Thymus (tissue), 14 donors: ENCODE data around the gene OOSP1. TPM values are rescaled to one million over a fixed set of nuclear protein-coding genes. Genes with fewer than 3 reads are reported as not detected.
"Not testable (repeated sequence)": the region's sequence is repeated elsewhere in the genome, so short reads cannot be mapped to it uniquely, and the experiment has no call there.

Experiments used
- DNase-seq, 9 donors: peaks; one replicate each; pipeline ENCODE4 v3.0.0-alpha.2; 2013; ENCODE audit warnings: low spot score in 9 of 9, low read depth in 6 of 9, missing footprints in 1 of 9
- H3K27ac ChIP-seq, 2 donors: one replicate each; pipeline ENCODE4 v1.5.1; 2013; ENCODE audit warnings: control low read depth in 1 of 2, low read depth in 1 of 2, low read length in 1 of 2, mild to moderate bottlenecking in 1 of 2, moderate library complexity in 1 of 2
- H3K27me3 ChIP-seq, 2 donors: one replicate each; pipeline ENCODE4 v1.5.1; 2013; ENCODE audit warnings: low read length in 1 of 2; ENCODE audit not compliant: control insufficient read depth in 2 of 2, insufficient read depth in 1 of 2
- H3K36me3 ChIP-seq, 2 donors: one replicate each; pipeline ENCODE4 v1.5.1; 2013; ENCODE audit warnings: low read length in 1 of 2, mild to moderate bottlenecking in 1 of 2, moderate library complexity in 1 of 2; ENCODE audit not compliant: control insufficient read depth in 2 of 2, insufficient read depth in 2 of 2
- H3K4me1 ChIP-seq, 2 donors: one replicate each; pipeline ENCODE4 v1.5.1; 2013; ENCODE audit warnings: low read length in 2 of 2; ENCODE audit not compliant: control insufficient read depth in 2 of 2, insufficient read depth in 2 of 2
- H3K4me3 ChIP-seq, 2 donors: one replicate each; pipeline ENCODE4 v1.5.1; 2013; ENCODE audit warnings: low read length in 2 of 2, control low read depth in 1 of 2, mild to moderate bottlenecking in 1 of 2
- H3K9me3 ChIP-seq, 2 donors: one replicate each; pipeline ENCODE4 v1.5.1; 2013; ENCODE audit warnings: low read length in 1 of 2, mild to moderate bottlenecking in 1 of 2; ENCODE audit not compliant: control insufficient read depth in 2 of 2, insufficient read depth in 1 of 2
- WGBS: extraction: QIAGEN DNeasy Blood & Tissue Kit; methylation state at CpG from one replicate; pipeline ENCODE4 v1.1.7; 2013; 5-methylcytosine and 5-hydroxymethylcytosine counted together
- long read RNA-seq, 10 donors: transcript quantifications; one replicate each; lab custom pipeline, GENCODE V29; 2026
- polyA plus RNA-seq: library from polyadenylated mRNA; stranded (reverse); fragments of 200-250 nt; gene quantifications from one replicate; pipeline ENCODE4 v1.2.3, GENCODE V29; 2013
- total RNA-seq: library from RNA; stranded (reverse); fragments of 120-200 nt; gene quantifications from one replicate; pipeline ENCODE4 v1.2.4, GENCODE V29; 2013
- donor health status: healthy.

The OOSP1 gene
- total RNA-seq (not detected), polyA plus RNA-seq (not detected)
- long read RNA-seq, donor 1 = 0 reads
- long read RNA-seq, donor 2 = 0 reads
- long read RNA-seq, donor 3 = 0 reads
- long read RNA-seq, donor 4 = 0 reads
- long read RNA-seq, donor 5 = 0 reads
- long read RNA-seq, donor 6 = 0 reads
- long read RNA-seq, donor 7 = 0 reads
- long read RNA-seq, donor 8 = 0 reads
- long read RNA-seq, donor 9 = 0 reads
- long read RNA-seq, donor 10 = 0 reads

GRCh38 chr11:59938132-59938531, at the start of gene OOSP1:
Gene OOSP1, plus strand, starts transcription at chr11:59938432. Its CDS starts 23 bp downstream, at chr11:59938455.
- Histone ChIP-seq H3K9me3 (no peaks in the 10 kb centered on the region), H3K4me1 (no peaks in the 10 kb centered on the region), H3K36me3 (no peaks in the 10 kb centered on the region), H3K4me3 (no peak within 1 kb of the TSS), H3K27me3 (no peaks in the 10 kb centered on the region), H3K27ac (no peak within 1 kb of the TSS)
- WGBS = 55% methylated on average over 2 of the region's 2 CpGs
- no peak for DNase-seq

GRCh38 chr11:59891781-59892181, 46.5 kb upstream of the OOSP1 start:
- Histone ChIP-seq H3K27me3 (no peaks in the 10 kb centered on the region), H3K4me1 (no peaks in the 10 kb centered on the region), H3K9me3 (no peaks in the 10 kb centered on the region), H3K27ac (no peak overlapping the region), H3K36me3 (no peaks in the 10 kb centered on the region), H3K4me3 (no peak overlapping the region)
- no peak for DNase-seq
- WGBS = 81% methylated on average over 4 of the region's 4 CpGs

DNA sequence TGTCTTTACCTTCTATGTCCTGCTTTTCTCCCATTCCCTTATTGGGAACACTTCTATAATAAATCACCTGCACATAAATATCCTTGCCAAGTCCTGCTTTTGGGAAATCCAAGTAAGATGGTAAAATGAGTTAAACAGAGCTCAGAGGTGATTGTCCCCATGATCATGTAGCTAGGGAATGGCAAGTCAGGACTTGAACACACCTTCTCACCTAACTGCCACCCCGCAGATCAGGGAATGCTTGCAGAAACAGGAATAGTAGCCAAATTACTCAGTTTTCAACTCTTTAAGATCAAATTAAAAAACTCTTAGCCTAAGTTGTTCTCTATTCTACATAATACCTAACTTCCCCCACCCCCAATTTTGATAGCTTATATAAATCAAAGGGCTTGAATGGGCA, 43.6 kb upstream of the OOSP1 start:
- no peak for DNase-seq
- WGBS = 93% methylated on average over 1 of the region's 1 CpG
- Histone ChIP-seq H3K36me3 (no peaks in the 10 kb centered on the region), H3K27me3 (no peaks in the 10 kb centered on the region), H3K4me1 (no peaks in the 10 kb centered on the region), H3K27ac (no peak overlapping the region), H3K4me3 (no peak overlapping the region), H3K9me3 (no peaks in the 10 kb centered on the region)

DNA sequence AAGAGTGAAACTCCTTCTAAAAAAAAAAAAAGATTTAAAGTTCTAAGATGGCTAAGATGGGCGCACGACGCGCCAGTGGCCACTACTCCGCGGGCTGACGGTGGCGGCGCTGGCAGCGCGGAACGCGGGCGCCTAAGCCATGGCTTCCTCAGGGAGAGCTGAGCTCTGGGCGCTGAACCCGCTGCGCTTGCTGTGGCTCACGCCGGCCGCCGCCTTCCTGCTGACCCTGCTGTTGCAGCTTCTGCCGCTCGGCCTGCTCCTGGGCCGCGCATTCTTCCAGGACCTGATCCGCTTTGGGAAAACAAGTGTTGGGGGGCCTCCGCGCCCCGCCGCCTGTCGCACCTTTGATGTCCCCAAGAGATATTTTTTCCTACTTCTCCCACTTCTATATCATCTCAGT, 40.2 kb upstream of the OOSP1 start:
- 98% methylated on average over 31 of the region's 31 CpGs for WGBS
- no peak overlapping the region for H3K27ac ChIP-seq
- H3K4me1 ChIP-seq = no peaks in the 10 kb centered on the region
- H3K4me3 ChIP-seq = no peak overlapping the region
- DNase-seq = no peak
- H3K9me3 ChIP-seq = no peaks in the 10 kb centered on the region
- H3K36me3 ChIP-seq = no peaks in the 10 kb centered on the region
- H3K27me3 ChIP-seq = no peaks in the 10 kb centered on the region

GRCh38 chr11:59898650-59899049, 39.6 kb upstream of the OOSP1 start:
- H3K4me3 ChIP-seq = no peak overlapping the region
- H3K27me3 ChIP-seq = no peaks in the 10 kb centered on the region
- H3K27ac ChIP-seq = no peak overlapping the region
- H3K4me1 ChIP-seq = no peaks in the 10 kb centered on the region
- DNase-seq = no peak
- WGBS = 98% methylated on average over 7 of the region's 7 CpGs
- H3K9me3 ChIP-seq = no peaks in the 10 kb centered on the region
- H3K36me3 ChIP-seq = no peaks in the 10 kb centered on the region

DNA sequence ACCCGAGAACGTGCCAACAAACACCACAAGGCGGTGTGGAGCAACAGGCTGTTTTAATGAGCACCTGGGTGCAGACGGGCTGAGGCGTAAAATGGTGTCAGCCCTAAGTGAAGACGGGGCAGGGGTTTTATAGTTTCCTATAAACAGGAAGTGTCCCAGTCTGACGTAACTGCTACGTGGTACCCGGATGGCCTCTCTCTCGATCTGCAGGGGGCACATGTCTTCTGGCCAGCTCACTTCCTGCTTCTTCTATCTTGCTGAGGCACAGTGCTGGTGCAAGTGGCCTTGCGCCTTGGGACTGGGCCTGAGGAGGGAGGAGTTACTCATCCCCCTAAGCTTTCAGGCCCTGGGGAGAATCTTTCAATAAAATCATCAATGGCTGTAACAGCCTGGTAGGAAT, 38.7 kb upstream of the OOSP1 start:
- no peaks in the 10 kb centered on the region for H3K36me3 ChIP-seq
- no peaks in the 10 kb centered on the region for H3K4me1 ChIP-seq
- 95% methylated on average over 11 of the region's 11 CpGs for WGBS
- no peaks in the 10 kb centered on the region for H3K9me3 ChIP-seq
- H3K4me3 ChIP-seq = no peak overlapping the region
- no peak for DNase-seq
- no peaks in the 10 kb centered on the region for H3K27me3 ChIP-seq
- no peak overlapping the region for H3K27ac ChIP-seq

DNA sequence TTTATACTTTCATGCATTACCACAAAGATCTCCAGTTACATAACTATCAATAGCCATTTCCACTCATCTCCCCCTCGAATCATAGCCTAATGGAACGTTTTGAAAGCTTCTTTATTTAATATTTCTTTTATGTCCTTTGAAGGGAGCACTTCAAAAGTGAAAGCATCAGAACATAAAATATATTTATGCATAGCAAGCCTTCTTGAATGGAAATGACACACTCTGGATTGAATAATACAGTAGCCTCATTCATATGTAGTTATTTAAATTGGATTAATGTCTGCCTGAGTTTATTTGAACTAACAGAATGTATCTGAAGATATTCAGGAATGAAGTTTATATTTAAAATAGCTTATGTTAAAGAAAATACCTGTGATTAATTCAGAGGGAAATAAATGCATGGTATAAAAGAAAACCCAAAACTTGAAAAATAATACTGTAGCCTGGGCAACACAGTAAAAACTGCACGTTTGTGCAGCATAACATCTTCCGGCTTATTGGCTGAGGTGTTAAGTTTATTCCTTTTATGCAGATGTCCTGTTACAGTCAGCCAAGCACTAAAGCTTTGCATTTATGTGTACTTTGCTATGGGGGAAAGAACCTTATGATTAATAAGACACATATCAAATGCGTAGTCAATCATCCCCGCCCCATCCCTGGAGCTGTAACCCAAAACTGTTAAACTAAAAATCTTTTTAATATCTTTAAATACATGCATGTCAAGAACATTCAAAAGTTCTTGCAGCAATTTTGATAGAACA, 37.7 kb upstream of the OOSP1 start:
- 88% methylated on average over 6 of the region's 6 CpGs for WGBS
- Histone ChIP-seq H3K4me3 (no peak overlapping the region), H3K36me3 (no peaks in the 10 kb centered on the region), H3K27ac (no peak overlapping the region), H3K4me1 (no peaks in the 10 kb centered on the region), H3K9me3 (no peaks in the 10 kb centered on the region), H3K27me3 (no peaks in the 10 kb centered on the region)
- no peak for DNase-seq

- 82% methylated on average over 1 of the region's 1 CpG for WGBS
- H3K27ac ChIP-seq = no peak overlapping the region
- H3K4me1 ChIP-seq = no peaks in the 10 kb centered on the region
- no peak overlapping the region for H3K4me3 ChIP-seq
- no peaks in the 10 kb centered on the region for H3K27me3 ChIP-seq
- H3K36me3 ChIP-seq = no peaks in the 10 kb centered on the region
- no peak for DNase-seq
- no peaks in the 10 kb centered on the region for H3K9me3 ChIP-seq
Observed at GRCh38 chr11:59901306-59901705, 36.9 kb upstream of the OOSP1 start.

DNA sequence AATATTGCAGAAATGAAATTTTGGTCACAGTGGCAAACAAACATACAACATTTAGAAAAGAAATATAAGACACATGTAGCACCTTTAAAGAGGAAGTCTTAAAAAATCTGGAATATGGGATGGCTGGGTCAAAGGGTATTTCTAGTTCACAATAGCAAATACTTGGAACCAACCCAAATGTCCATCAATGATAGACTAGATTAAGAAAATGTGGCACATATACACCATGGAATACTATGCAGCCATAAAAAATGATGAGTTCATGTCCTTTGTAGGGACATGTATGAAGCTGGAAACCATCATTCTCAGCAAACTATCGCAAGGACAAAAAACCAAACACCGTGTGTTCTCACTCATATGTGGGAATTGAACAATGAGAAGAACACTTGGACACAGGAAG, 34.7 kb upstream of the OOSP1 start:
- H3K4me3 ChIP-seq, H3K27ac ChIP-seq, H3K9me3 ChIP-seq, H3K4me1 ChIP-seq, DNase-seq, H3K36me3 ChIP-seq, H3K27me3 ChIP-seq: not testable (repeated sequence)
- WGBS = 96% methylated on average over 2 of the region's 2 CpGs
